Stimulated activated CD4-positive, alpha-beta T cell treated with anti-CD3 and anti-CD28 coated beads, TNF-alpha, amount 100 ng/mL, for 24 hours (primary cell): ENCODE results near the gene SLC6A18.
"Not testable (repeated sequence)": the region's sequence is repeated elsewhere in the genome, so short reads cannot be mapped to it uniquely, and the experiment has no call there.

ENCODE experiments used
- DNase-seq, 3 experiments: peaks; one replicate each; pipeline ENCODE4 v3.0.0-alpha.2; 2020; ENCODE audit warnings: low read depth in 3 of 3

SLC6A18 gene

GRCh38 chr5:1215320-1216096, 9.7 kb upstream of the SLC6A18 start:
- DNase-seq: no peak

GRCh38 chr5:1216211-1216917, 8.8 kb upstream of the SLC6A18 start:
- no peak for DNase-seq

GRCh38 chr5:1216918-1217295, 8.3 kb upstream of the SLC6A18 start:
- no peak for DNase-seq

- no peak for DNase-seq
Observed at GRCh38 chr5:1217596-1218206, 7.5 kb upstream of the SLC6A18 start.

GRCh38 chr5:1218351-1219080, 6.7 kb upstream of the SLC6A18 start:
- DNase-seq: no peak

- no peak for DNase-seq
Observed at GRCh38 chr5:1219098-1219767, 5.9 kb upstream of the SLC6A18 start.

- DNase-seq: no peak
Observed at GRCh38 chr5:1219768-1220100, 5.4 kb upstream of the SLC6A18 start.

GRCh38 chr5:1220351-1220750, 4.8 kb upstream of the SLC6A18 start:
- DNase-seq: no peak

- no peak for DNase-seq
Observed at GRCh38 chr5:1220831-1221230, 4.3 kb upstream of the SLC6A18 start.

GRCh38 chr5:1221721-1222120, 3.5 kb upstream of the SLC6A18 start:
- no peak for DNase-seq

- DNase-seq: no peak
Observed at GRCh38 chr5:1222147-1222546, 3.0 kb upstream of the SLC6A18 start.

GRCh38 chr5:1222621-1223277, 2.4 kb upstream of the SLC6A18 start:
- no peak for DNase-seq

GRCh38 chr5:1223278-1223670, 1.9 kb upstream of the SLC6A18 start:
- no peak for DNase-seq

- no peak for DNase-seq
Observed at GRCh38 chr5:1224631-1225030, 550 bp upstream of the SLC6A18 start.

GRCh38 chr5:1226231-1226630, 1.1 kb downstream of the SLC6A18 start:
- DNase-seq: no peak

GRCh38 chr5:1226839-1227581, 1.8 kb downstream of the SLC6A18 start:
- no peak for DNase-seq

GRCh38 chr5:1227667-1228066, 2.5 kb downstream of the SLC6A18 start:
- DNase-seq: no peak

- DNase-seq: no peak
Observed at GRCh38 chr5:1228120-1228519, 2.9 kb downstream of the SLC6A18 start.

- not testable (repeated sequence) for DNase-seq
Observed at GRCh38 chr5:1229023-1229422, 3.8 kb downstream of the SLC6A18 start.

- no peak for DNase-seq
Observed at GRCh38 chr5:1229822-1230221, 4.6 kb downstream of the SLC6A18 start.

GRCh38 chr5:1230551-1230950, 5.4 kb downstream of the SLC6A18 start:
- DNase-seq: no peak
